Left lung (tissue), 10 donors: Measurements from ENCODE around the gene DGCR2. TPM values are rescaled to one million over a fixed set of nuclear protein-coding genes. Genes with fewer than 3 reads are reported as not detected.

Experiments
- ATAC-seq: fragments of 200-7000 bp; cut with Tn5 transposase; one replicate; pipeline ENCODE4 v1.9.1; 2020; ENCODE audit warnings: moderate library complexity
- DNase-seq, 4 donors: peaks; one replicate each; pipeline ENCODE4 v3.0.0-alpha.2; 2013 to 2020
- H3K27ac ChIP-seq, 2 donors: fragments of 200-600 bp; sonication (generic) in 1 of 2; one replicate each; pipeline versions ENCODE4 v1.5.0 to v1.8.0; 2020 to 2021
- H3K27me3 ChIP-seq, 2 donors: fragments of 200-600 bp; sonication (generic) in 1 of 2; one replicate each; pipeline versions ENCODE4 v1.5.0 to v1.8.0; 2020 to 2021
- H3K36me3 ChIP-seq, 2 donors: fragments of 200-600 bp; sonication (generic) in 1 of 2; one replicate each; pipeline versions ENCODE4 v1.5.0 to v1.8.0; 2020 to 2021
- H3K4me1 ChIP-seq, 2 donors: fragments of 200-600 bp; one replicate each; pipeline ENCODE4 v1.8.0; 2021
- H3K4me3 ChIP-seq, 2 donors: fragments of 200-600 bp; sonication (generic) in 1 of 2; one replicate each; pipeline versions ENCODE4 v1.5.0 to v1.8.0; 2020 to 2021; ENCODE audit warnings: mild to moderate bottlenecking in 1 of 2
- H3K9me3 ChIP-seq, 2 donors: fragments of 200-600 bp; sonication (generic) in 1 of 2; one replicate each; pipeline versions ENCODE4 v1.5.0 to v1.8.0; 2020 to 2021
- intact Hi-C, 2 donors: fragments of 100-400 bp; cut with DNase I; formaldehyde crosslinking; loops; one replicate each; pipeline versions ENCODE4 v1.11.2 to v1.14.2; 2022
- polyA plus RNA-seq, 6 donors: library from polyadenylated mRNA; unstranded; fragments of 120-200 nt; gene quantifications; one replicate each; pipeline ENCODE4 v1.2.1, GENCODE V29; 2013; ENCODE audit not compliant: insufficient read length in 6 of 6
- total RNA-seq, 2 donors: library from RNA; stranded (reverse); fragmentation: NEBNext Ultra II Directional; extraction: Animal tissue kit (Norgen Biotek cat#: 25700); gene quantifications; one replicate each; pipeline ENCODE4 v1.2.1, GENCODE V29; 2021
- TF ChIP-seq, protein P1 (sequence below), 2 donors: fragments of 200-600 bp; sonication (generic) in 1 of 2; IDR thresholded peaks; one replicate each; pipeline versions ENCODE4 v1.5.0 to v1.8.0; 2021; ENCODE audit warnings: antibody characterized with exemption in 2 of 2
- donor health status: DM: no; HTN: yes; CAD: no.
- donor health status: DM: no; HTN: no; CAD: no.

The DGCR2 gene
- total and polyA plus RNA-seq, 8 donors: 55.8 to 87.0 (median 68.2) TPM

GRCh38 chr22:19152942-19153883 lies 31.0 kb upstream of the DGCR2 start:
- Histone ChIP-seq H3K27me3 (peaks cover 38 to 84% of the 10 kb centered on the region in 2 donors), H3K36me3 (no peaks in the 10 kb centered on the region), H3K4me3 (no peak overlapping the region), H3K9me3 (no peaks in the 10 kb centered on the region), H3K4me1 (peaks cover 3 to 12% of the 10 kb centered on the region in 2 donors), H3K27ac (no peak overlapping the region)
- intact Hi-C loops: no loop called here
- ATAC-seq: no peak
- DNase-seq: no peak
- TF ChIP-seq, protein P1, sequence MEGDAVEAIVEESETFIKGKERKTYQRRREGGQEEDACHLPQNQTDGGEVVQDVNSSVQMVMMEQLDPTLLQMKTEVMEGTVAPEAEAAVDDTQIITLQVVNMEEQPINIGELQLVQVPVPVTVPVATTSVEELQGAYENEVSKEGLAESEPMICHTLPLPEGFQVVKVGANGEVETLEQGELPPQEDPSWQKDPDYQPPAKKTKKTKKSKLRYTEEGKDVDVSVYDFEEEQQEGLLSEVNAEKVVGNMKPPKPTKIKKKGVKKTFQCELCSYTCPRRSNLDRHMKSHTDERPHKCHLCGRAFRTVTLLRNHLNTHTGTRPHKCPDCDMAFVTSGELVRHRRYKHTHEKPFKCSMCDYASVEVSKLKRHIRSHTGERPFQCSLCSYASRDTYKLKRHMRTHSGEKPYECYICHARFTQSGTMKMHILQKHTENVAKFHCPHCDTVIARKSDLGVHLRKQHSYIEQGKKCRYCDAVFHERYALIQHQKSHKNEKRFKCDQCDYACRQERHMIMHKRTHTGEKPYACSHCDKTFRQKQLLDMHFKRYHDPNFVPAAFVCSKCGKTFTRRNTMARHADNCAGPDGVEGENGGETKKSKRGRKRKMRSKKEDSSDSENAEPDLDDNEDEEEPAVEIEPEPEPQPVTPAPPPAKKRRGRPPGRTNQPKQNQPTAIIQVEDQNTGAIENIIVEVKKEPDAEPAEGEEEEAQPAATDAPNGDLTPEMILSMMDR (IDR thresholded peaks at IDR 0.05): no peak

DNA sequence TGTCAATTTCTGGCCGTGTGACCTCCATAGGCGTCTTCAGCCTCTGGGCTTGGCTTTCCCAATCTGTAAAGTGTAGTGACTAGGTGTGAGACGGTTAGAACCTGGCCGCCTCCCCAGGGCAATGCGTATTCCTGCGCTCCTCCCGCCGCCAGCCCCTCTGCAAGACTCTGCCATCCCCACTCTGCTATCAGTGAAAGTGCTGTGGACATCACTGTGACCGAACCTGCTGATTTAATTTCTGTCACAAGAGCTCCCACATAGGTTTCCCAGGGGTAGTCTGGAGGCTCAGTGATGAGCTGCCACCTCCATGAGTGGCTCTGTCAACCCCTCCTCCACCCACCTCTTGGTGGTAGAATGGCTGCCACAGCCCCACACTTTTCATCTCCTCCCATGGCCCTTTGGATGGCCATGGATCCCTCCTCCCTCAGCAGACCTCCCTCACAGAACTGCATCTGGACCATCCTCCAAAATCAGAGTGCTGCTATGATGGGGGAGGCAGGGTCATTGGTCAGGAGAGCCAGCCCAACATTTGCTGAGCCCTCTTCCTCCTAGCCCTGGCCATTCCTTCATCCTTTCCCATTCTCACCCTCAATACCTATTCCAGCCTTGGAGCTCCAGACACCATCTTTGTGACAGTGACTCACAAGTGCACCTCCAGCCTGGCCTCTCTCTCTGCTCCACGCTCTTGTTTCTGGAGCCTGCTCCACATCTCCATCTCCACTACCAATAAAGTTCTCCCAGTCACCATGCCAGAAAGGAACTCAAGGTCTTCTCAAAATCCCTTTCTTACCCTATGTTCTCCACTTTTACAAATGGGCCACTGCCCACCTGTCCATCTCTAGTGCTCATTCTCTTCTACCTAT lies 29.3 kb upstream of the DGCR2 start:
- Histone ChIP-seq H3K4me1 (peaks cover 3 to 12% of the 10 kb centered on the region in 2 donors), H3K9me3 (no peaks in the 10 kb centered on the region), H3K36me3 (no peaks in the 10 kb centered on the region), H3K27me3 (peaks cover 43 to 95% of the 10 kb centered on the region in 2 donors), H3K27ac (no peak overlapping the region), H3K4me3 (no peak overlapping the region)
- no peak for DNase-seq
- intact Hi-C loops: no loop called here
- no peak for ATAC-seq
- TF ChIP-seq, protein P1 (IDR thresholded peaks at IDR 0.05): no peak

GRCh38 chr22:19150482-19151328 lies 28.5 kb upstream of the DGCR2 start:
- Histone ChIP-seq H3K4me1 (peaks cover 3 to 12% of the 10 kb centered on the region in 2 donors), H3K27me3 (peaks cover 43 to 86% of the 10 kb centered on the region in 2 donors), H3K9me3 (no peaks in the 10 kb centered on the region), H3K4me3 (no peak overlapping the region), H3K36me3 (no peaks in the 10 kb centered on the region), H3K27ac (no peak overlapping the region)
- TF ChIP-seq, protein P1 (IDR thresholded peaks at IDR 0.05): no peak
- DNase-seq: peak in 1 of 4 donors; percentile 60
- no peak for ATAC-seq
- intact Hi-C loops: no loop called here

DNA sequence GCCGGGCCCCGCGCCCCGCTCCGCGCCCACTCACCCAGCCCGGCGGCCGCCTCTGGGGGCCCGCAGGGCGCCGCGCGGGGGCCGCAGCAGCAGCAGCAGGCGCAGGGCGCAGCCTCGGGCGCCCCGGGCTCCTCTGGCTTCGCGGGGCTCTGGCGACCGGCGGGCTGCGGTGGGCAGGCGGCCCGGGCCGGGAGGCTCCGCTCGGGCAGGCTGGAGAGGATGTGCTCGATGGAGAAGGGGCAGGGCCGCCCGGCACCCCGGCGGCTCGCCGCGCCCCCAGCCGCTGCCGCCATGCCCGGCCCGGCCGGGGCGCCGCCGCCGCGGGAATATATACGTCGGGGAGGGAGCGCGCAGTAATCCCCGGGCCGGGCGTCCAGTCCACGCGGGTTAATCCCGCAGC lies 27.8 kb upstream of the DGCR2 start, which contains the start of gene GSC2:
TSS of gene GSC2 (minus strand) at position 302 of the 400 bp plus-strand sequence. CDS start at position 293, 9 bp downstream.
- Histone ChIP-seq H3K27ac (no peak within 1 kb of the TSS), H3K36me3 (no peaks in the 10 kb centered on the region), H3K4me3 (peak within 1 kb of the TSS in 1 of 2 donors; percentile 29), H3K4me1 (peaks cover 3 to 13% of the 10 kb centered on the region in 2 donors), H3K27me3 (peaks cover 43 to 79% of the 10 kb centered on the region in 2 donors), H3K9me3 (no peaks in the 10 kb centered on the region)
- intact Hi-C loops: no loop called here
- TF ChIP-seq, protein P1 (IDR thresholded peaks at IDR 0.05): no peak
- DNase-seq (peak in 1 of 4 donors; percentile 50), ATAC-seq (no peak)
